K562 (cell line): ENCODE data around the gene DNMBP. TPM values are rescaled to one million over a fixed set of nuclear protein-coding genes. Genes with fewer than 3 reads are reported as not detected.

Experiments
- ATAC-seq: fragments of 200-7000 bp; cut with Tn5 transposase; 3 replicates; pipeline ENCODE4 v1.9.1; 2020; ENCODE audit warnings: moderate library complexity
- BruUV-seq: library from RNA; stranded (reverse); fragments of 400-500 nt; replicated peaks from 2 replicates; lab custom pipeline; 2021; lab: Mats Ljungman, UMichigan
- CTCF ChIA-PET: fragments of 300-600 bp; formaldehyde crosslinking; extraction: SDS; loops from one replicate; lab custom pipeline; 2021; ENCODE audit warnings: low intra/inter-chr PET ratio; lab: Yijun Ruan, JAX
- POLR2A ChIA-PET: fragments of 300-600, 350-650 bp; sonication (Branson Sonifier 250); formaldehyde crosslinking; extraction: SDS; loops from one replicate; lab custom pipeline; 2021; ENCODE audit warnings: antibody characterized with exemption, inconsistent platforms; lab: Yijun Ruan, JAX
- DNase-seq, 4 experiments: peaks; one replicate each; pipeline versions ENCODE4 v3.0.0 to v3.0.0-alpha.2; 2011 to 2018; ENCODE audit warnings: low spot score in 3 of 4, mixed read lengths in 3 of 4; ENCODE audit errors: extremely low read depth in 1 of 4
- FAIRE-seq: peaks from 2 replicates; lab custom pipeline; 2011; peaks lifted over from hg19 to GRCh38; lab: Jason Lieb, UNC
- H2AFZ ChIP-seq: 2 replicates; pipeline ENCODE4 v1.6.0; 2011; ENCODE audit warnings: low read depth, low read length, control low read depth, inconsistent platforms
- H3K27ac ChIP-seq: fragments of 200-600 bp; 3 replicates; pipeline ENCODE4 v1.8.0; 2011; ENCODE audit warnings: low read depth, mild to moderate bottlenecking, control low read depth, inconsistent platforms, low read length, moderate library complexity, mixed read lengths; ENCODE audit errors: extremely low read depth
- H3K27me3 ChIP-seq, 2 experiments: fragments of 300-600 bp in 1 of 2; 2 replicates in 1 of 2; 3 replicates in 1 of 2; pipeline versions ENCODE4 v1.6.0 to v1.8.0; 2011; ENCODE audit warnings: inconsistent platforms in 2 of 2, low read length in 2 of 2, mild to moderate bottlenecking in 1 of 2, mixed read lengths in 1 of 2, moderate library complexity in 1 of 2; ENCODE audit not compliant: control insufficient read depth in 2 of 2, insufficient read depth in 2 of 2
- H3K36me3 ChIP-seq: fragments of 300-600 bp; 3 replicates; pipeline ENCODE4 v1.8.0; 2011; ENCODE audit warnings: mild to moderate bottlenecking, low read length, inconsistent platforms; ENCODE audit not compliant: control insufficient read depth, insufficient read depth
- H3K4me1 ChIP-seq, 2 experiments: fragments of 200-600 bp in 1 of 2; replicated peaks in 1 of 2; 2 replicates in 1 of 2; 3 replicates in 1 of 2; pipeline versions ENCODE4 v1.5.1 to v1.8.0; 2011; ENCODE audit warnings: inconsistent platforms in 2 of 2, low read length in 2 of 2, mild to moderate bottlenecking in 1 of 2, mixed read lengths in 1 of 2, moderate library complexity in 1 of 2; ENCODE audit not compliant: control insufficient read depth in 2 of 2, insufficient read depth in 2 of 2
- H3K4me2 ChIP-seq: 2 replicates; pipeline ENCODE4 v1.6.1; 2011; ENCODE audit warnings: low read length, control low read depth, inconsistent platforms, mixed read lengths; ENCODE audit not compliant: insufficient read depth
- H3K4me3 ChIP-seq: fragments of 200-600 bp; sonication (generic), shearing (Covaris generic); 2 replicates; pipeline ENCODE4 v1.5.1; 2016; ENCODE audit warnings: control low read depth, inconsistent platforms
- H3K79me2 ChIP-seq: fragments of 200-600 bp; 3 replicates; pipeline ENCODE4 v1.8.0; 2011; ENCODE audit warnings: low read length, inconsistent platforms; ENCODE audit not compliant: control insufficient read depth, insufficient read depth
- H3K9ac ChIP-seq, 2 experiments: 2 replicates each; pipeline versions ENCODE4 v1.6.0 to v1.6.1; 2011; ENCODE audit warnings: low read depth in 2 of 2, low read length in 2 of 2, control low read depth in 1 of 2, inconsistent platforms in 1 of 2, mild to moderate bottlenecking in 1 of 2, mixed read lengths in 1 of 2; ENCODE audit not compliant: insufficient read depth in 1 of 2
- H3K9me1 ChIP-seq: one replicate; pipeline ENCODE4 v1.6.0; 2011; ENCODE audit warnings: inconsistent platforms, mild to moderate bottlenecking, low read length, moderate library complexity; ENCODE audit not compliant: control insufficient read depth, insufficient read depth
- H3K9me3 ChIP-seq: replicated peaks from 2 replicates; pipeline ENCODE4 v1.5.1; 2011; ENCODE audit warnings: low read depth, low read length, inconsistent platforms; ENCODE audit not compliant: control insufficient read depth, insufficient read depth
- H4K20me1 ChIP-seq: replicated peaks from 2 replicates; pipeline ENCODE4 v1.6.1; 2011; ENCODE audit warnings: low read length, inconsistent platforms, mixed read lengths; ENCODE audit not compliant: control insufficient read depth, insufficient read depth
- MTA1 ChIP-seq: fragments of 450-650 bp; IDR thresholded peaks from 2 replicates; pipeline ENCODE4 v1.6.1; 2017; ENCODE audit warnings: borderline replicate concordance
- NR0B1 ChIP-seq: fragments of 450-650 bp; IDR thresholded peaks from one replicate; pipeline ENCODE4 v1.6.1; 2018; ENCODE audit warnings: mild to moderate bottlenecking, moderate library complexity; ENCODE audit not compliant: partially characterized antibody
- NR1H2 ChIP-seq: sonication (generic); formaldehyde crosslinking; IDR thresholded peaks from 2 replicates; pipeline ENCODE4 v1.4.0; 2020; ENCODE audit warnings: mild to moderate bottlenecking, missing genetic modification reagents
- WGBS: fragments of 100-300 bp; shearing (Covaris generic); methylation state at CpG from one replicate; pipeline ENCODE4 v1.1.6; 2016; ENCODE audit warnings: low coverage, mixed read lengths; ENCODE audit not compliant: insufficient coverage; ENCODE audit errors: missing lambda C conversion rate; 5-methylcytosine and 5-hydroxymethylcytosine counted together
- in situ Hi-C: fragments of 300-500 bp; cut with MboI; formaldehyde crosslinking; loops from 4 replicates; pipeline ENCODE4 v1.15.0; 2018; ENCODE audit warnings: inconsistent platforms, mixed read lengths
- intact Hi-C: fragments of 100-400 bp; cut with micrococcal nuclease; formaldehyde crosslinking; loops from 2 replicates; pipeline ENCODE4 v1.14.2; 2022
- polyA plus RNA-seq, 8 experiments: library from polyadenylated mRNA; depleted of rRNA in 4 of 8; stranded (reverse) in 5 of 8; unstranded in 3 of 8; fragments of >200 nt; fragmentation: Nextera tagmentation in 2 of 8; fragmentation: Illumina TruSeq in 1 of 8; extraction: Ambion mirVana in 2 of 8; extraction: Trizol in 1 of 8; gene quantifications; 2 replicates each; pipeline versions ENCODE4 v1.2.1 to v1.2.3, GENCODE V29; 2011 to 2014; ENCODE audit warnings: inconsistent platforms in 1 of 8, missing spikeins in 1 of 8
- total RNA-seq, 7 experiments: library from RNA; depleted of rRNA in 6 of 7; stranded (reverse); fragments of >200 nt in 6 of 7; fragmentation: Illumina TruSeq in 2 of 7; extraction: Trizol in 2 of 7; gene quantifications; 2 replicates each; pipeline versions ENCODE4 v1.2.1 to v1.2.3, GENCODE V29; 2011 to 2021; ENCODE audit warnings: low replicate concordance in 1 of 7

DNMBP gene
- total and polyA plus RNA-seq, 9 of the 15 experiments (the other 6 are each of a cell fraction or from before 2014, with no cell fraction given), result 0.83 to 3.7 (median 2.2) TPM

- no peak for TF ChIP-seq NR0B1
- TF ChIP-seq, all 486 proteins: peak for 0
Measured at GRCh38 chr10:100043796-100044195, 34.0 kb upstream of the DNMBP start (continued).

- FAIRE-seq, result no peak
- Histone ChIP-seq H3K9me3 (no peaks in the 10 kb centered on the region), H3K27me3 (peaks cover 0 to 7% of the 10 kb centered on the region in 2 experiments; a peak in 2 of 5 replicates), H3K9me1 (no peaks in the 10 kb centered on the region)
- TF ChIP-seq MTA1 (no peak), NR1H2 (CRISPR knock-in tag) (no peak)
- TF ChIP-seq, all 486 proteins: peak for 0
- no peaks in the 10 kb centered on the region for H4K20me1 ChIP-seq
- H2AFZ ChIP-seq, result no peak overlapping the region
- no peak overlapping the region for H3K9ac ChIP-seq
- WGBS, result 0% methylated on average over 2 of the region's 2 CpGs
- no peaks in the 10 kb centered on the region for H3K4me1 ChIP-seq
- ChIA-PET CTCF (interaction anchor here (4.7 kb wide), 1 partner anchor 198 kb away, joined by 23 read pairs; no protein-coding TSS in a partner anchor), POLR2A (no interaction called here)
- intact Hi-C loops (no loop called here), in situ Hi-C loops (no loop called here)
- BruUV-seq, result no TSS peak
- H3K27ac ChIP-seq, result no peak overlapping the region
- no peak overlapping the region for H3K4me3 ChIP-seq
- DNase-seq, result no peak
- ATAC-seq, result no peak
- H3K36me3 ChIP-seq, result no peaks in the 10 kb centered on the region
- H3K4me2 ChIP-seq, result no peak overlapping the region
- H3K79me2 ChIP-seq, result no peaks in the 10 kb centered on the region
Measured at GRCh38 chr10:100043344-100043743, 33.6 kb upstream of the DNMBP start.
